Activated T-cell treated with anti-CD3 and anti-CD28 coated beads, Interleukin-2, amount 50 U/mL, for 72 hours (primary cell): ENCODE measurements around the gene CHD5. TPM values are rescaled to one million over a fixed set of nuclear protein-coding genes. Genes with fewer than 3 reads are reported as not detected.
"Not testable (repeated sequence)": the region's sequence is repeated elsewhere in the genome, so short reads cannot be mapped to it uniquely, and the experiment has no call there.

Experiments used
- ATAC-seq, 2 donors: fragments of 150-1000 bp; cut with Tn5 transposase; replicated peaks in 1 of 2; 2 replicates each; pipeline ENCODE4 v1.10.0; 2021; ENCODE audit warnings: moderate library complexity in 2 of 2, mild to moderate bottlenecking in 1 of 2
- DNase-seq, 2 donors: peaks; one replicate each; pipeline ENCODE4 v3.0.0; 2021 to 2022; ENCODE audit warnings: mixed read lengths in 1 of 2
- H3K27ac Mint-ChIP-seq: one replicate; pipeline ENCODE4 v1.8.0; 2022; ENCODE audit warnings: mild to moderate bottlenecking, moderate library complexity, mixed read lengths
- H3K27me3 Mint-ChIP-seq: one replicate; pipeline ENCODE4 v1.8.0; 2022; ENCODE audit warnings: low read depth, mixed read lengths
- H3K36me3 Mint-ChIP-seq, 2 donors: one replicate each; pipeline ENCODE4 v1.8.0; 2022; ENCODE audit warnings: mixed read lengths in 2 of 2, mild to moderate bottlenecking in 1 of 2; ENCODE audit not compliant: insufficient read depth in 2 of 2
- H3K4me1 Mint-ChIP-seq: one replicate; pipeline ENCODE4 v1.8.0; 2022; ENCODE audit warnings: low read depth, mixed read lengths
- H3K4me3 Mint-ChIP-seq, 2 donors: one replicate each; pipeline ENCODE4 v1.8.0; 2022; ENCODE audit warnings: mild to moderate bottlenecking in 2 of 2, mixed read lengths in 2 of 2, moderate library complexity in 2 of 2
- H3K9me3 Mint-ChIP-seq, 2 donors: one replicate each; pipeline ENCODE4 v1.8.0; 2022; ENCODE audit warnings: mixed read lengths in 2 of 2
- total RNA-seq, 2 donors: library from RNA; stranded (reverse); gene quantifications; one replicate each; pipeline ENCODE4 v1.2.3, GENCODE V29; 2022

CHD5 gene
- total RNA-seq, 2 donors from 2014 or later = 0.16 to 0.31 TPM

DNA sequence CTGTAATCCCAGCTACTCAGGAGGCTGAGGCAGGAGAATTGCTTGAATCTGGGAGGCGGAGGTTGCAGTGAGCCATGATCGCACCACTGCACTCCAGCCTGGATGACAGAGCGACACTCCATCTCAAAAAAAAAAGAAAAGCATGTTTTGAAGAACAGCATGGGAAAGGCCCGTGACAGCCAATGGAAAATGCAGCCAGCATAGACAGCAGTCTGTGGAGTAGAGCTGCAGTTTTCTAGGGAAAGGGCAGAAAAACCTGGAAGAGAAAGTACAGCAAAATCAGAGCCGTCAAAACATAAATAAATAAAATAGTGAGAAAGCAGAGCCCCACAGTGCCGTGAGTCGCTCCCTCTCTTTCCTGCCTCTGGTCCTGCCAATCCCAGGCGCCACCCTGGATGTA is 103.1 kb downstream of the CHD5 start:
- H3K4me3 Mint-ChIP-seq, ATAC-seq, H3K9me3 Mint-ChIP-seq, H3K27me3 Mint-ChIP-seq, DNase-seq, H3K4me1 Mint-ChIP-seq, H3K27ac Mint-ChIP-seq: not testable (repeated sequence)
- peaks cover 4 to 17% of the 10 kb centered on the region in 2 donors for H3K36me3 Mint-ChIP-seq

DNA sequence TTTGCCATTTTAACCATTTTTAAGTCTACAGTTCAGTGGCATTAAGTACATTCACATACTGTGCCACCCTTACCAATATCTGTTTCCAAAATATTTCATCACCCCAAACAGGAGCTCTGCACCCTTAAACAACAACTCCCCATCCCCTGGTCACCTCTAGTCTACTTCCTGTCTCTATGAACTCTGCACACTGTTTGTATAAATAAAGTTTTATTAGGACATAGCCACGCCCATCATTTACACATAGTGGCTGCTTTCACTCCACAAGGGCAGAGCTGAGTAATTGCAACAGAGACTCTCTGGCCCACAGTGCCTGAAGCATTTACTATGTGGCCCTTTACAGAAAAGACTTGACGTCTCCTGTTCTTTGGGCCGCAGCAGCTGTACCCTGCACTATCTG is 104.4 kb downstream of the CHD5 start:
- ATAC-seq (no peak), DNase-seq (no peak)
- no peaks in the 10 kb centered on the region for H3K27me3 Mint-ChIP-seq
- peaks cover 4 to 20% of the 10 kb centered on the region in 2 donors for H3K36me3 Mint-ChIP-seq
- no peak overlapping the region for H3K4me3 Mint-ChIP-seq
- H3K27ac Mint-ChIP-seq = no peak overlapping the region
- no peaks in the 10 kb centered on the region for H3K9me3 Mint-ChIP-seq
- no peaks in the 10 kb centered on the region for H3K4me1 Mint-ChIP-seq

DNA sequence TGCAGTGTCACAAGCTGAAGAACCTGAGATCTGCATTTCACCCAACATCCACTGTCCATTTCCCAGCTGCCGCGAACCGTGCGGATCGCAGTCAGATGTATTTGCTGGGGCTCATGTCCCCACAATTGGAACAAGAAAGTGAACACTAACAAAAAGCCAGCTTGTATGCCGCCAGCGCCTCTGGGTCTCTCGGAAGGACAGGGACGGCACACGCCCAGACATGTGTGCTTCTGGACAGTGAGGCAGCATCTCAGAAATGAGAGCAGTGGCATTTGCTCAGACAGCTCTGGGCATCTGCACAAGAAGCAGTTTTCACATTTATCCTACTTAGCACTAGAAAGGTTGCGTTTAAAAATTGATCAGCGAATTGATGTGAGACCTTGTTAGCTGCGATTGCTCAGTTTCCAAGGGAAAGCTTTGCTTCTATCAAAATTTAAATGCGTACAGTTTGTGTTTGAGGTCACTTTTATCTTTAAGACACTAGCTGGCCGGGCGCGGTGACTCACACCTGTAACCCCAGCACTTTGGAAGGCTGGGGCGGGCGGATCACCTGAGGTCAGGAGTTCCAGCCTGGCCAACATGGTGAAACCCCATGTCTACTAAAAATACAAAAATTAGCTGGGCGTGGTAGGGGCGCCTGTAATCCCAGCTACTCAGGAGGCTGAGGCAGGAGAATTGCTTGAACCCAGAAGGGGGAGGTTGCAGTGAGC is 105.8 kb downstream of the CHD5 start:
- peaks cover 2 to 19% of the 10 kb centered on the region in 2 donors for H3K36me3 Mint-ChIP-seq
- ATAC-seq = no peak
- no peaks in the 10 kb centered on the region for H3K4me1 Mint-ChIP-seq

DNA sequence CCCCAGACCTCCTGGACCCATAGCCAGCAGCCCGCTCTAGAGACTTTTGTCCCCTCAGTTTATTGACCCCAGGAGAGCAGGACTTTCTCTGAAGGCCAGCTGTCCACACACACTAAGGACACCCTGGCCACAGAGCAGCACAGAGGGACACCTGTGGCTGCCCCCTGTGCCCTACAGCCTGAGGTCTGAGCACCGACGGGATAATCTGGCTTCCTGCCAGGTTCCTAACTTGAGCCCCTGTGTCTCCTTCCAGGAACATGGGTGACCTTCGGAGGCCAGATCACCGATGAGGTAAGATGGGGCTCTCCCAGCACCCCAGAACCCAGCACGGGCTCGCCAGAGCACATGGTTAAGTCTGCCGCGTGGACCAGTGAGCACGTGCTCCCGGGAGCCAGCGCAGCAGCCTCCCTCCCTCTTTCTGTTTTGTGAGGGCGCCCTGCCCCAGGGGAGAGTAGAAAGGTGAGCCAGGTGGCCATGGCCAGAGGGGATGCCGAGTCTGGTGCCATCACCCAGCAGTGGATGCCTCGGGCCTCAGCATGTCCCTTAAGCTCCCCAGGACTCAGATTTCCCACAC is 106.6 kb downstream of the CHD5 start:
- no peak for ATAC-seq
- peaks cover 2 to 17% of the 10 kb centered on the region in 2 donors for H3K36me3 Mint-ChIP-seq
- no peak overlapping the region for H3K27ac Mint-ChIP-seq

More for the DNA sequence above, 105.8 kb downstream of the CHD5 start:
- no peaks in the 10 kb centered on the region for H3K27me3 Mint-ChIP-seq
- DNase-seq = no peak
- H3K4me3 Mint-ChIP-seq = no peak overlapping the region
- H3K27ac Mint-ChIP-seq = no peak overlapping the region
- no peaks in the 10 kb centered on the region for H3K9me3 Mint-ChIP-seq

DNA sequence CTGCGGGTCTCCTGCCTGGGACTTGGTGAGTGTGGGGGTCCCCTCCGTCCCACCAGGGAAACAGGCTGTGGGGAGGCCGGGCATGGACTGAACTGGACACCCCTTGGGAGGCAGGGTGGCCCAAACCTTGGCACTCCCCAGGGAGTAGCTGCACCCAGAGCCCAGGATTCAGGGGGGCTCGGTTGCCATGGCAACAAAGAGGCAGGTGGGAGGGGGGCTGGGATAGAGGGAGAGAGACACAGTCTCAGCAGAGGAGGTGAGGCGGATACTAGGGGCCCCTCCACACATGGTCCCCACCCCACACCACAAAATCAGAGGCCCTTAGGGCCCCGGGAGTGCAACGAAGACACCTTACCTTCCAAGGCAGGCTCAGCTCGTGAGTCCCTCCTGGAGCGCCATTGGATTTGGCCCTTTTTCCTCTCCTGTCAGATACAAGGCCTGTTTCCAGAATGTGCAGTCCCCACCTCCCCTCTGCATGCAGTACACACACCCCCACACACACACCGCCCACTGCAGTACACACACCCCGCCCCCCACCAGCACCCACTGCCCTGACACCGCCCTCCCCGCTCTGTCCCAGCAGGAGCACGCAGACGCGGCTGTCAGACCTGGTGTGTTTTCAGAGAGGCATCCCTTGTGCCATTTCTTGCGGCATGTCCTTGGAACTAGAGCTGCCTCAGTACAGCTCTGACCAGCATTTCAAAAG is 107.2 kb downstream of the CHD5 start:
- no peak for ATAC-seq
- Mint-ChIP-seq H3K27ac (no peak overlapping the region), H3K36me3 (peaks cover 2 to 17% of the 10 kb centered on the region in 2 donors)

More for the DNA sequence above, 106.6 kb downstream of the CHD5 start:
- H3K4me1 Mint-ChIP-seq = no peaks in the 10 kb centered on the region
- H3K9me3 Mint-ChIP-seq = no peaks in the 10 kb centered on the region
- no peaks in the 10 kb centered on the region for H3K27me3 Mint-ChIP-seq
- DNase-seq = no peak
- no peak overlapping the region for H3K4me3 Mint-ChIP-seq

DNA sequence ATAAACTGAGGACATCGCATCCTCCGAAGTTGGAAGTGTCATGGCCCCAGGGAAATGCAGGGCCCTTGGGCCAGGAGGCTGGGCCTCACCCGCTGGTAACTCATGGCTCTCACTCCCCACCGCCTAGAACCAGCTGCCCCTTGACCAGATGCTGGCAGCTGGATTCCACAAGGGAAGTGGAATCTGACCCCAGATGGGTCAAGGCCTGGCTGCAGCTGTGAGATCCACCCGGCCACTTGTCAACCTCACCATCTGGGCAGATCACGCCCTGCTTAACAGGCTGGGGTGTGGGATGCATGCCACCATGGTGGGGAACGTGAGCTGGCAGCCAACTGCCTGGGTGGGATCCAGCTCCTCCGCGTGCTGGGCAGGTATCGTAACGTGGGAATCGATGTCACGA is 108.9 kb downstream of the CHD5 start:
- no peak for ATAC-seq
- H3K9me3 Mint-ChIP-seq = no peaks in the 10 kb centered on the region
- H3K4me3 Mint-ChIP-seq = no peak overlapping the region
- no peak for DNase-seq
- no peaks in the 10 kb centered on the region for H3K4me1 Mint-ChIP-seq
- H3K36me3 Mint-ChIP-seq = peaks cover 0 to 15% of the 10 kb centered on the region in 2 donors
- H3K27me3 Mint-ChIP-seq = no peaks in the 10 kb centered on the region
- H3K27ac Mint-ChIP-seq = no peak overlapping the region

More for the DNA sequence above, 107.2 kb downstream of the CHD5 start:
- H3K4me3 Mint-ChIP-seq = no peak overlapping the region
- H3K27me3 Mint-ChIP-seq = no peaks in the 10 kb centered on the region
- H3K9me3 Mint-ChIP-seq = no peaks in the 10 kb centered on the region
- DNase-seq = no peak
- no peaks in the 10 kb centered on the region for H3K4me1 Mint-ChIP-seq

DNA sequence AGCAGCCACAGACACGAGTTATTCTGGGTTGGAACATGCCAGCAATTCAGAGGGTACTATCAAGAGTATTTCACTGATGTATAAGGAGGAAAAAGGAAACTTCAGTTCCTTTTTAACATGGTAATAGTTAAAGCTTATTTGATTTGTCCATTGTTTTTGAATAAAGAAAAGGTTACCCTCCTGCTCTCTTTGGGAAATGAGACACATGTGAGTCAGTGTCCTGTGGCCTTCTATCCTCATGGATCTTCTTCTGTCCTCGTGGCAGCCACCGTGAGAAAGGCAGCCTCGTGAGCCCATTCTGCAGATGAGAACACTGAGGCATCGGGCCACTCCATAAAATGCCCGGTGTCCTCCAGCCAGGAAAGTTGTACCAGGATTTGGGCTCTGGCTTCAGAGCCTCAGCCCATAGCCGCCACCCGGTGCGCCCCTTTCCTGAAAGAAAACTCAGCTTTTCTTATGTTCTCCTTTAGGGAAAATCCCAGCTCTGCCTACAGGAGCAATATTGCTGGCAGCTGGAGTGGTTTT is 109.6 kb downstream of the CHD5 start:
- Mint-ChIP-seq H3K9me3 (no peaks in the 10 kb centered on the region), H3K27ac (no peak overlapping the region), H3K4me3 (no peak overlapping the region), H3K36me3 (peaks cover 0 to 13% of the 10 kb centered on the region in 2 donors), H3K4me1 (no peaks in the 10 kb centered on the region), H3K27me3 (no peaks in the 10 kb centered on the region)
- DNase-seq = no peak
- no peak for ATAC-seq

DNA sequence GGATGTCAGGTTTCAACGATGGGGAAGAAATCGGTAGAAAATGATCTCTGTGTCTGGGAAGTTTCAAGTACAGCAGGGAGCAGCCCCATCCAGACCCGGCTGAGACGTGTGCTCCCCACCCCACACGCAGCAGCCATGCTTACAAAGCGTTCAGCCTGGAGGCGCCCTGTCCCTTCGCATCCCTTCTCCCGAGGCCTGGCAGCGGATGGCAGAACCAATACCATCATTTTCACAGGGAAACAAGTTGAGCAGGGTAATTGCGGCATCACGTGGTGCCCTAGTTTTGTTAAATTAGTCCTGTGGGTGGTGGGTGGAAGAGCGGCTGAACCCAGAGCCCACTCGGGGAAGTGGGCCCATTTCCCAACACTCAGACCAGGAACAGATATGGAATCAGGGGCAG is 110.5 kb downstream of the CHD5 start:
- no peak for DNase-seq
- H3K4me3 Mint-ChIP-seq = no peak overlapping the region
- no peaks in the 10 kb centered on the region for H3K27me3 Mint-ChIP-seq
- H3K4me1 Mint-ChIP-seq = no peaks in the 10 kb centered on the region
- no peak overlapping the region for H3K27ac Mint-ChIP-seq
- H3K36me3 Mint-ChIP-seq = peaks cover 0 to 10% of the 10 kb centered on the region in 2 donors
- no peaks in the 10 kb centered on the region for H3K9me3 Mint-ChIP-seq
- no peak for ATAC-seq

DNA sequence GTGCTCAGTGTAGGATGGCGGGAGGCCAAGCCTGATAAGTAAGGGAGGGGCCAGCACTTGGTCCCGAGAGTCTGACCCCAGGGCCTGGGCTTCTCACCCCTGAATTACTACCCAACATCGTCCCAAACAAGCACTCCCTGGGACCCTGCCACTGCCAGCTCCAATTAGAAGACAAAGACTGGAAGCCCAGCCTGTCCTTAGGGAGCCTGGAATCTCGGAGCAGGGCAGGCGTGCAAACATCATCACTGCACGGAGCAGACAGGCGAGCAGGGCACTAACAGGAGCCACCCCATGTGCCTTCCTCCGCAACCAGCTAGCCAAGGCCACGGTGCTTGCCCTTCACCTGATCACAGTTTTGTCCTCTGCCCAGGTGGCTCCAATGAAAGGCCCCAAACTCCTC is 111.2 kb downstream of the CHD5 start:
- Mint-ChIP-seq H3K4me3 (no peak overlapping the region), H3K27me3 (no peaks in the 10 kb centered on the region), H3K27ac (no peak overlapping the region), H3K4me1 (no peaks in the 10 kb centered on the region), H3K36me3 (peaks cover 0 to 7% of the 10 kb centered on the region in 2 donors), H3K9me3 (no peaks in the 10 kb centered on the region)
- ATAC-seq (no peak), DNase-seq (no peak)

DNA sequence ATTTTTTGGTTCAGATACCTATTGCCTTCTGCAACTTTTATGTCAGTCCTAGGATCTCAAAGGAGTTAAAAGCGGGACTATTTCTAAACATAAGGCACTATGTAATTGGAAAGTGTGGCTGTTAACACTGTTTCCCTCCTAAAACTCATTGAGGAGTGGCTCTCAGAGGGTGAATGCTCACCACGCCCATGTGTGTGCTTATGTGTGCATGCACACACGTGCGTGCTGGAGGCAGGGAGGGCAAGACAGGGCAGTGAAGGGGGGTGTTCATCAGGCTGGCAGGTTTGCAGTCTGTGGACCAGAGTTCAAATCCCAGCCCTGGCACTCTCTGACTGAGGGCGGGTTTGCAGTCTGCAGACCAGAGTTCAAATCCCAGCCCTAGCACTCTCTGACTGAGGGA is 112.0 kb downstream of the CHD5 start:
- DNase-seq = no peak
- Mint-ChIP-seq H3K4me1 (no peaks in the 10 kb centered on the region), H3K27ac (no peak overlapping the region), H3K36me3 (peaks cover 0 to 9% of the 10 kb centered on the region in 2 donors), H3K9me3 (no peaks in the 10 kb centered on the region), H3K27me3 (no peaks in the 10 kb centered on the region), H3K4me3 (no peak overlapping the region)
- no peak for ATAC-seq

DNA sequence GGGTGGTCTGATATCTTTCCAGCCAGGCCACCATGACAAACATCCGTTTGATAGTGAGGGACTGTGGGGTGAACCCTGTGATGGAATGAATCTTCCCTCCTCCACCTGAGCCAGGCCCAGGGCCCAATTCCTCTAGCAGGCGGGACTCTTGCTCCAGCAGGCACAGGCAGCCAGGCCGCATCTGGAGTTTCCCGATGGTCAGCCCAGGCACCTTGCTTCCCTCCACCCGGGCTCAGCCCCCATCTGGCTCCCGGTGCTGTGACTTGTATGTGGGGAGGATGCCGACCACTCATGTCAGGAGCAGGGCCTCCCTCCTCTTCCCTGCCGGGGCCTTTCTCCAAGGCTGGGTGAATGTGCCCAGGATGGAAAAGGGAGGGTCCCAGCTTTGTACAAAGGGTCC is 113.4 kb downstream of the CHD5 start:
- Mint-ChIP-seq H3K36me3 (peaks cover 3 to 7% of the 10 kb centered on the region in 2 donors), H3K4me3 (no peak overlapping the region), H3K4me1 (no peaks in the 10 kb centered on the region), H3K27ac (peak overlapping the region; percentile 1), H3K9me3 (no peaks in the 10 kb centered on the region), H3K27me3 (no peaks in the 10 kb centered on the region)
- DNase-seq (no peak), ATAC-seq (no peak)

DNA sequence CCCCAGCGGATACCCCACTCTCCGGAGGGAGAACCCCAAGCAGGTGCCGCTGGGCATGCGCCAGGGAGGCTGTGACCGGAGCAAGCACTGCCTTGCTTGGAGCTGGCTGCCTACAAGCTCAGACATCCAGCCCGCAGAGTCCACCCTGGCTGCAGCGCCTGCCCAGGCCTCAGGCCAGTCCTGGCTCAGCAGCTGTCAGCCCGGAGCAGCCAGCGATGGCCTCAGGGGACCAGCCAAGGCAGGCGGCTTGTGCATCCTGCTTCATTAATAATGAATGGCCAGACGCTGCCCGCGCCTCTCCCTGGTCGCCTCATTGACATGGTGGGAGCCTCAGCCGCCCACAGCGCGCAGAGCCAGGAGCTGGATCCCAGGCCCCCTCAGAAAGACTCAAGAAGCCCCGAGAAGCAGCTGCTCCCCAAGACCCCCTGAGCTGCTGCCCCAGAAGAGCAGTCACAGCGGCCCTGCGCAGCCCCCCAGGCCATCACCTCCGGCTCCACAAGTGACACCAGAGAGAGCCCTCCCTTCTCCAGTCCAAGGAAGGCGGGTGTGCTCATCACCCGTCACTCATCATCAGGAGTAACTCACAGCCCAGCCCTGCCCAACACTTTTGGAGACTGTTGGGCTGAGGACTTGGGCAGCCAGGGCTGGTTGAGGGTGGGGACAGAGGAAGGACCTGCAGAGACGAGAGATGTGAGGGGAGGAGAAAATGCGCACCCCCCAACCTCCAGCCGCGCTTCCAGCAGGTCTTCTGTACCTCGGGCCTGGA is 114.8 kb downstream of the CHD5 start:
- H3K27me3 Mint-ChIP-seq = no peaks in the 10 kb centered on the region
- peaks cover 3 to 4% of the 10 kb centered on the region in 2 donors for H3K36me3 Mint-ChIP-seq
- no peak for ATAC-seq
- no peak for DNase-seq
- H3K9me3 Mint-ChIP-seq = no peaks in the 10 kb centered on the region
- H3K27ac Mint-ChIP-seq = no peak overlapping the region
- H3K4me1 Mint-ChIP-seq = no peaks in the 10 kb centered on the region
- H3K4me3 Mint-ChIP-seq = no peak overlapping the region
